OCI-LY7 (cell line): ENCODE data around the gene SMIM17.

Experiments
- EZH2phosphoT487 ChIP-seq: fragments of 200-600 bp; sonication (generic); IDR thresholded peaks from 2 replicates; pipeline ENCODE4 v1.6.1; 2018; ENCODE audit warnings: low read depth, borderline replicate concordance, mild to moderate bottlenecking, mixed run types, antibody characterized with exemption, low read length, moderate library complexity, mixed read lengths
- TF ChIP-seq, protein P1 (sequence below): fragments of 200-600 bp; sonication (generic); conservative IDR thresholded peaks from 2 replicates; pipeline ENCODE4 v1.5.1; 2014; ENCODE audit warnings: mild to moderate bottlenecking, antibody characterized with exemption, low read length, moderate library complexity, mixed read lengths

- TF ChIP-seq, protein P1, sequence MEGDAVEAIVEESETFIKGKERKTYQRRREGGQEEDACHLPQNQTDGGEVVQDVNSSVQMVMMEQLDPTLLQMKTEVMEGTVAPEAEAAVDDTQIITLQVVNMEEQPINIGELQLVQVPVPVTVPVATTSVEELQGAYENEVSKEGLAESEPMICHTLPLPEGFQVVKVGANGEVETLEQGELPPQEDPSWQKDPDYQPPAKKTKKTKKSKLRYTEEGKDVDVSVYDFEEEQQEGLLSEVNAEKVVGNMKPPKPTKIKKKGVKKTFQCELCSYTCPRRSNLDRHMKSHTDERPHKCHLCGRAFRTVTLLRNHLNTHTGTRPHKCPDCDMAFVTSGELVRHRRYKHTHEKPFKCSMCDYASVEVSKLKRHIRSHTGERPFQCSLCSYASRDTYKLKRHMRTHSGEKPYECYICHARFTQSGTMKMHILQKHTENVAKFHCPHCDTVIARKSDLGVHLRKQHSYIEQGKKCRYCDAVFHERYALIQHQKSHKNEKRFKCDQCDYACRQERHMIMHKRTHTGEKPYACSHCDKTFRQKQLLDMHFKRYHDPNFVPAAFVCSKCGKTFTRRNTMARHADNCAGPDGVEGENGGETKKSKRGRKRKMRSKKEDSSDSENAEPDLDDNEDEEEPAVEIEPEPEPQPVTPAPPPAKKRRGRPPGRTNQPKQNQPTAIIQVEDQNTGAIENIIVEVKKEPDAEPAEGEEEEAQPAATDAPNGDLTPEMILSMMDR = no peak
- TF ChIP-seq EZH2phosphoT487 = no peak
These were observed 30.2 kb upstream of the SMIM17 start for GRCh38 chr19:56612737-56613136.
